H9 (cell line): ENCODE results near the gene GCM1. TPM values are rescaled to one million over a fixed set of nuclear protein-coding genes. Genes with fewer than 3 reads are reported as not detected.

Source experiments
- DNase-seq: peaks from one replicate; pipeline ENCODE4 v3.0.0-alpha.2; 2017
- H2AFZ ChIP-seq: one replicate; pipeline ENCODE4 v1.6.1; 2013; ENCODE audit warnings: mild to moderate bottlenecking, low read length, control low read depth, moderate library complexity
- H2AK5ac ChIP-seq: 2 replicates; pipeline ENCODE4 v1.6.1; 2013; ENCODE audit warnings: low read length, control low read depth, mixed read lengths; ENCODE audit not compliant: insufficient read length
- H2BK120ac ChIP-seq: one replicate; pipeline ENCODE4 v1.6.1; 2013; ENCODE audit warnings: low read depth, mild to moderate bottlenecking, low read length, control low read depth, inconsistent platforms; ENCODE audit not compliant: poor library complexity, severe bottlenecking
- H2BK12ac ChIP-seq: 2 replicates; pipeline ENCODE4 v1.6.1; 2013; ENCODE audit warnings: low read length, control low read depth, mixed read lengths, low read depth; ENCODE audit not compliant: insufficient read length
- H2BK15ac ChIP-seq: 2 replicates; pipeline ENCODE4 v1.6.1; 2013; ENCODE audit warnings: low read depth, low read length, control low read depth
- H2BK20ac ChIP-seq: one replicate; pipeline ENCODE4 v1.6.1; 2013; ENCODE audit warnings: low read depth, mild to moderate bottlenecking, low read length, control low read depth, inconsistent platforms; ENCODE audit not compliant: poor library complexity, severe bottlenecking
- H2BK5ac ChIP-seq: 2 replicates; pipeline ENCODE4 v1.6.1; 2013; ENCODE audit warnings: low read length, control low read depth, mixed read lengths; ENCODE audit not compliant: insufficient read length
- H3K14ac ChIP-seq: 2 replicates; pipeline ENCODE4 v1.6.1; 2013; ENCODE audit warnings: low read length, control low read depth; ENCODE audit not compliant: insufficient read depth
- H3K18ac ChIP-seq: 2 replicates; pipeline ENCODE4 v1.6.1; 2013; ENCODE audit warnings: low read depth, mild to moderate bottlenecking, mixed read lengths, low read length, control low read depth; ENCODE audit not compliant: insufficient read length
- H3K23ac ChIP-seq: 2 replicates; pipeline ENCODE4 v1.6.1; 2013; ENCODE audit warnings: low read length, control low read depth, mixed read lengths, low read depth; ENCODE audit not compliant: insufficient read length
- H3K23me2 ChIP-seq: 2 replicates; pipeline ENCODE4 v1.6.1; 2013; ENCODE audit warnings: low read depth, mild to moderate bottlenecking, mixed read lengths, low read length, control low read depth; ENCODE audit not compliant: insufficient read length, poor library complexity, severe bottlenecking
- H3K27ac ChIP-seq: 2 replicates; pipeline ENCODE4 v1.5.1; 2013; ENCODE audit warnings: low read length, control low read depth, mixed read lengths, low read depth; ENCODE audit not compliant: insufficient read length
- H3K27me3 ChIP-seq: 2 replicates; pipeline ENCODE4 v1.6.1; 2013; ENCODE audit warnings: low read length, control low read depth, inconsistent platforms; ENCODE audit not compliant: insufficient read depth
- H3K4ac ChIP-seq: 2 replicates; pipeline ENCODE4 v1.6.1; 2013; ENCODE audit warnings: low read depth, mild to moderate bottlenecking, control low read depth, inconsistent platforms, low read length, moderate library complexity
- H3K4me1 ChIP-seq: 2 replicates; pipeline ENCODE4 v1.6.1; 2013; ENCODE audit warnings: low read length, control low read depth, inconsistent platforms; ENCODE audit not compliant: insufficient read depth
- H3K4me2 ChIP-seq: 2 replicates; pipeline ENCODE4 v1.6.1; 2013; ENCODE audit warnings: low read length, control low read depth, mixed read lengths; ENCODE audit not compliant: insufficient read length, insufficient read depth
- H3K56ac ChIP-seq: 2 replicates; pipeline ENCODE4 v1.6.1; 2013; ENCODE audit warnings: low read depth, mild to moderate bottlenecking, mixed read lengths, low read length, control low read depth; ENCODE audit not compliant: insufficient read length
- H3K79me1 ChIP-seq: 2 replicates; pipeline ENCODE4 v1.6.1; 2013; ENCODE audit warnings: low read depth, mild to moderate bottlenecking, moderate library complexity, low read length, control low read depth, inconsistent platforms; ENCODE audit not compliant: insufficient read depth, poor library complexity, severe bottlenecking
- H3K79me2 ChIP-seq: 2 replicates; pipeline ENCODE4 v1.6.1; 2013; ENCODE audit warnings: low read length, control low read depth, inconsistent platforms; ENCODE audit not compliant: insufficient read depth
- H3K9ac ChIP-seq: 2 replicates; pipeline ENCODE4 v1.6.1; 2013; ENCODE audit warnings: low read length, control low read depth, mixed read lengths; ENCODE audit not compliant: insufficient read length; ENCODE audit errors: extremely low read depth
- H3K9me3 ChIP-seq: one replicate; pipeline ENCODE4 v1.6.1; 2013; ENCODE audit warnings: low read depth, low read length, inconsistent platforms; ENCODE audit not compliant: control insufficient read depth
- H3T11ph ChIP-seq: one replicate; pipeline ENCODE4 v1.6.1; 2013; ENCODE audit warnings: mild to moderate bottlenecking, low read length, control low read depth, inconsistent platforms
- H4K20me1 ChIP-seq: one replicate; pipeline ENCODE4 v1.6.1; 2013; ENCODE audit not compliant: control insufficient read depth, insufficient read length, insufficient read depth
- H4K5ac ChIP-seq: 2 replicates; pipeline ENCODE4 v1.6.1; 2013; ENCODE audit warnings: low read depth, mild to moderate bottlenecking, mixed read lengths, low read length, control low read depth; ENCODE audit not compliant: insufficient read length
- H4K8ac ChIP-seq: replicated peaks from 2 replicates; pipeline ENCODE4 v1.6.1; 2013; ENCODE audit warnings: low read length, control low read depth, mixed read lengths, low read depth; ENCODE audit not compliant: insufficient read length
- H4K91ac ChIP-seq: 2 replicates; pipeline ENCODE4 v1.6.1; 2013; ENCODE audit warnings: low read depth, mild to moderate bottlenecking, moderate library complexity, mixed read lengths, low read length, control low read depth; ENCODE audit not compliant: insufficient read length
- H3K27ac Mint-ChIP-seq, 3 experiments: 2 replicates in 2 of 3; 3 replicates in 1 of 3; pipeline ENCODE4 v1.8.0; 2020 to 2021; ENCODE audit warnings: mixed read lengths in 3 of 3, mild to moderate bottlenecking in 1 of 3, moderate library complexity in 1 of 3
- H3K27me3 Mint-ChIP-seq: 2 replicates; pipeline ENCODE4 v1.8.0; 2021; ENCODE audit warnings: low read depth, mild to moderate bottlenecking, moderate library complexity, mixed read lengths
- H3K36me3 Mint-ChIP-seq, 3 experiments: 2 replicates in 2 of 3; 3 replicates in 1 of 3; pipeline ENCODE4 v1.8.0; 2020 to 2021; ENCODE audit warnings: low read depth in 3 of 3, mixed read lengths in 3 of 3; ENCODE audit not compliant: insufficient read depth in 1 of 3
- H3K4me1 Mint-ChIP-seq, 2 experiments: 2 replicates each; pipeline ENCODE4 v1.8.0; 2020; ENCODE audit warnings: mixed read lengths in 2 of 2
- H3K4me3 Mint-ChIP-seq, 2 experiments: 2 replicates in 1 of 2; 3 replicates in 1 of 2; pipeline ENCODE4 v1.8.0; 2020 to 2021; ENCODE audit warnings: mild to moderate bottlenecking in 2 of 2, mixed read lengths in 2 of 2, moderate library complexity in 1 of 2
- H3K9me3 Mint-ChIP-seq, 2 experiments: 2 replicates in 1 of 2; 3 replicates in 1 of 2; pipeline ENCODE4 v1.8.0; 2020; ENCODE audit warnings: mild to moderate bottlenecking in 2 of 2, mixed read lengths in 2 of 2, moderate library complexity in 1 of 2
- WGBS: extraction: QIAGEN DNeasy Blood & Tissue Kit; methylation state at CpG from one replicate; pipeline ENCODE4 v1.1.7; 2013; ENCODE audit warnings: missing lambda C conversion rate, low lambda C conversion rate, mixed read lengths; ENCODE audit not compliant: insufficient read length; ENCODE audit errors: extremely low coverage; 5-methylcytosine and 5-hydroxymethylcytosine counted together
- total RNA-seq: library from RNA; stranded (reverse); gene quantifications from 2 replicates; pipeline ENCODE4 v1.2.1, GENCODE V29; 2021
- TF ChIP-seq, protein P1 (sequence below): fragments of 200-600 bp; sonication (generic); conservative IDR thresholded peaks from 3 replicates; pipeline ENCODE4 v1.8.0; 2021; ENCODE audit warnings: antibody characterized with exemption, mild to moderate bottlenecking

The GCM1 gene
- total RNA-seq, 1 experiment from 2014 or later = not detected

DNA sequence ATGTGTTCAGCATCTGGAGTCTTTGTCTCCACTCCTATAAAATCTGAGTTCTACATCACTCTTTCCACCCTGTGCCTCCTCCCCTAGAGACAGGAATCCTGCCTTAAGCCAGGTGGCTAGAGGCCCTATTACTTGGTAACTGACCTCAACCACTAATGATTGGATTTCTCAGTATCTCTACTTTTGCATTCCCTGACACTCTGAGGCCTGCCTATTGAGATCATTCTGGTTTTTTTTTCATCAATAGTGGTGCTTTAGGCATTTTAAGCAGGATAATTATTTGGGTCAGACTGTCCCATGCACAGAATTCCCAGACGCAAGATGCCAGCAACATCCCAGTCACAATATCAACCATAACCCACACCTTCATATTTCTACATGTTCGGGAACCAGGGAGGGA lies 3.9 kb upstream of the GCM1 start:
- no peak overlapping the region for H4K91ac ChIP-seq
- H3K4me2 ChIP-seq = no peak overlapping the region
- H2AFZ ChIP-seq = no peak overlapping the region
- no peak overlapping the region for H2AK5ac ChIP-seq
- no peak overlapping the region for H3K18ac ChIP-seq
- no peak overlapping the region for H3T11ph ChIP-seq
- no peak overlapping the region for H3K4me3 Mint-ChIP-seq
- no peak overlapping the region for H4K5ac ChIP-seq
- no peak overlapping the region for H2BK15ac ChIP-seq
- no peak overlapping the region for H3K14ac ChIP-seq
- no peak overlapping the region for H3K4ac ChIP-seq
- no peaks in the 10 kb centered on the region for H4K20me1 ChIP-seq
- H2BK5ac ChIP-seq = no peak overlapping the region
- H2BK120ac ChIP-seq = no peak overlapping the region
- no peak overlapping the region for H3K27ac Mint-ChIP-seq
- no peaks in the 10 kb centered on the region for H3K4me1 Mint-ChIP-seq
- H3K4me1 ChIP-seq = no peaks in the 10 kb centered on the region
- DNase-seq = no peak
- no peaks in the 10 kb centered on the region for H3K27me3 ChIP-seq
- H3K9me3 ChIP-seq = no peaks in the 10 kb centered on the region
- H3K27me3 Mint-ChIP-seq = no peaks in the 10 kb centered on the region; the same call in 1 of the 2 replicates
- H3K56ac ChIP-seq = no peak overlapping the region
- TF ChIP-seq, protein P1, sequence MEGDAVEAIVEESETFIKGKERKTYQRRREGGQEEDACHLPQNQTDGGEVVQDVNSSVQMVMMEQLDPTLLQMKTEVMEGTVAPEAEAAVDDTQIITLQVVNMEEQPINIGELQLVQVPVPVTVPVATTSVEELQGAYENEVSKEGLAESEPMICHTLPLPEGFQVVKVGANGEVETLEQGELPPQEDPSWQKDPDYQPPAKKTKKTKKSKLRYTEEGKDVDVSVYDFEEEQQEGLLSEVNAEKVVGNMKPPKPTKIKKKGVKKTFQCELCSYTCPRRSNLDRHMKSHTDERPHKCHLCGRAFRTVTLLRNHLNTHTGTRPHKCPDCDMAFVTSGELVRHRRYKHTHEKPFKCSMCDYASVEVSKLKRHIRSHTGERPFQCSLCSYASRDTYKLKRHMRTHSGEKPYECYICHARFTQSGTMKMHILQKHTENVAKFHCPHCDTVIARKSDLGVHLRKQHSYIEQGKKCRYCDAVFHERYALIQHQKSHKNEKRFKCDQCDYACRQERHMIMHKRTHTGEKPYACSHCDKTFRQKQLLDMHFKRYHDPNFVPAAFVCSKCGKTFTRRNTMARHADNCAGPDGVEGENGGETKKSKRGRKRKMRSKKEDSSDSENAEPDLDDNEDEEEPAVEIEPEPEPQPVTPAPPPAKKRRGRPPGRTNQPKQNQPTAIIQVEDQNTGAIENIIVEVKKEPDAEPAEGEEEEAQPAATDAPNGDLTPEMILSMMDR = no peak
- no peaks in the 10 kb centered on the region for H3K36me3 Mint-ChIP-seq
- H3K79me2 ChIP-seq = no peaks in the 10 kb centered on the region
- no peaks in the 10 kb centered on the region; a peak in 1 of 5 replicates for H3K9me3 Mint-ChIP-seq
- H2BK12ac ChIP-seq = no peak overlapping the region
- no peak overlapping the region for H3K27ac ChIP-seq
- no peak overlapping the region for H2BK20ac ChIP-seq
- H4K8ac ChIP-seq = no peak overlapping the region
- no peak overlapping the region for H3K23ac ChIP-seq
- WGBS = no CpG with 5 or more reads among the region's 2 CpGs
- no peaks in the 10 kb centered on the region for H3K23me2 ChIP-seq
- H3K9ac ChIP-seq = no peak overlapping the region
- H3K79me1 ChIP-seq = no peaks in the 10 kb centered on the region
